GM21423 (cell line): ENCODE results near the gene NKAIN4.

Experiments
- ATAC-seq: cut with Tn5 transposase; IDR thresholded peaks from one replicate; pipeline ENCODE4 v1.9.1; 2021; ENCODE audit warnings: mild to moderate bottlenecking, moderate library complexity; ENCODE audit not compliant: unreplicated experiment

The NKAIN4 gene

DNA sequence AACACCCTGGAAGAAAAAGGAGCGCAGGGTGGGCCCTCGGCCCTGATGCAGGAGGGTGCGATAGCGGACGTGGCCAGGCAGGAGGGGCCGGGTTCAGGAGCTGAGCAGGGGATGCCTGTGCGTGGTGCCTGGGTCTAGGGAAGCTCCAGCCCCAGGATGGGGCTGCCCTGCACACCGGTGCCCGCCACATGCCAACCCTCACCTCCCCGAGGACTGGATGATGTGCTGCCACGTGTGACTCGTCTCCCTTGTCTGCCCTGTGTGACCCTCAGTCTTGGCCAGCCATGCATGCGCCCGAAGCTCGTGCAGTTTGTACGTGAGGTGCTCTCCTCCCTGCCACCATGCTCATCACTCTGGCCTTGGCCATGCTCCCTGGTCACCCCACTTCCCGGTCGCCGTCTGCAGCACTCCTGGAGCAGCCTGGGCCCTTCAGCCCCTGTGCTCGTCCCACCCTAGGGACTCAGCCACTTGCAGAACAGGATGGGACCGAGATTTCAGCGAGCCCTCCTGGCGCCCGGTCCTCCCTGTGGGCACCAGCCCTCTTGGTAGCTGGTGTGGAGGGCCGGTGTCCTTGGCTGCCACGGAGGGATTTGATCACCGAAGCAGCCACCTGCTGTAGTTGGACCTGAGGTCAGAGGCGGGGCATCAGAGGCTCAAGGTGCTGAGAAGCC is 34.5 kb upstream of the NKAIN4 start:
- ATAC-seq: no peak

DNA sequence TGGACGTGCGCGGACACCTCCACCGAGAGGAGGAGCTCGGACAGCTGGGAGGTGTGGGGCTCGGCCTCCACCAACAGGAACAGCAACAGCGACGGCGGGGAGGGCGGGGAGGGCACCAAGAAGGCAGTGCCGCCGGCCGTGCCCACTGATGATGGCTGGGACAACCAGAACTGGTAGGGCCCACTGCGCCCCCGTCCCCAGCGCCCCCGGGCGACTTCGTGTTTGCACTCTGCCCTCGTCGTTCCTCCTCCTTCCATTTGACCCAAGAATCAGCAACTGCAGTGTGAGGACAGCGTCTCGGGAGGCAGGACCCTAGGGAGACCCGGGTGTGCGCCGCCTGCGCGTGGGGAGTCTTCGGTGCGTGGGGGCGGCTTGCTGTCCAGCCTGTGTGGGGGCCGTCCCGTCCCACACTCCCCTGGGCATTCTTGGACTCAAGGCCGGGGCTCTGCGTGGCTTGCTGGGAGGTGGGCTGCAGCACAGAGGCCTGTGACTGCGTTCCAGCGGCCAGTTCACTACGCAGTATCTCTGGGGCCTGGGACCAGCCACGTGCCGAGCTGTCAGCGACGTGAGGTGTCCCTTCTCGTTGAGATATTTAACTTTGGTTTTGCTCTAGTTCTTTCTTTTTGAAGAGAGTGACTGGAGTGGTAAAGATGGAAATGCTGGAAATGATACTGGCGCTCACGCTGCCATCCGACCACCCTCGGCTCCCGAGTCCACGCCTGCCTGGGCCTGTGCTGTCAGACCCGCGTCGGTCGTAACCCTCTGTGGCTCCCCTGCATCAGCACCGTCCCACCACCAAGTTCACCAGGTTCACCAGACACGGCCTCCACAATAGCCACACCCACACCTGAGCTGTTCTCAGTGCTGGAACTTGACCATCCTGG is 33.7 kb upstream of the NKAIN4 start:
- ATAC-seq: no peak

DNA sequence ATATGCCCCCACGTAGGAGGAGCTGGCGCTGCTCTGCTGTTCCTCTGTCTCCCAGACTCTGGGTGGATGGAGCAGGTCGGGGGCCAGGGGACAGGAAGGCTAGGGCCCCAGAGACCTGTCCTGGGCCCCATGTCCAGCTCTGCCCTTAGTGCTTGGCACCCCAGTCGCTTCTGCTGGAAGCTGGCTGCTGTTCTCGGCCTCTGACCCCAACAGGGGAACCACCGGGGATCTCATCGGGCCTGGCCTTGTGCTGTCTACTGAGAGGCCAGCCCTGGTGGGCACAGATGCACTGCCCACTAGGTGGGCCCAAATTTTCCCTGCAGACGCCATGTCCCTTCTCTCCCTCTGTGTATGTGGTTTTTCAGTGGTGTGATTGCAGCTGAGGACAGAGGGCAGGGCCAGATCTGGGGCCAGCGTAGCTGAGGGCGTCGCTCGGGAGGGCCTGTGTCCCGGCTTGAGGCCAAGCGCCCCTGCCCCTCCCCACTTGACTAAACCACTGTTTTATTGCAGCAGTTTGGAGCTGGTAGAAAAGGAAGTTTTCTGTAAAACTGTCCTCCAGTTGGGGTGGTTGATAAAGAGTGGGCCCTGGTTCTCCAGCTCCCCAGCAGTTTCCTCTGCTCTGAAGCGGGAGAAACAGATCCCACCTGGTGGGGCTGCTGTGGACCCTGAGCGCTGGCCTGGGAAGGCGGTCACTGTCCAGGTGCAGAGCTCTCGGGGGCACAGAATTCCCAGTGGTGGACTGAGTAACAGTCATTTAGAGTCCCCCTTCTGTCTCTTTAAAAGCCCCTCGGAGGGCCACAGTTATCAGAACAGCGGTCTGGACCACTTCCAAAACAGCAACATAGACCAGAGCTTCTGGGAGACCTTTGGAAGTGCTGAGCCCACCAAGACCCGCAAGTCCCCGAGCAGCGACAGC is 32.8 kb upstream of the NKAIN4 start:
- no peak for ATAC-seq

DNA sequence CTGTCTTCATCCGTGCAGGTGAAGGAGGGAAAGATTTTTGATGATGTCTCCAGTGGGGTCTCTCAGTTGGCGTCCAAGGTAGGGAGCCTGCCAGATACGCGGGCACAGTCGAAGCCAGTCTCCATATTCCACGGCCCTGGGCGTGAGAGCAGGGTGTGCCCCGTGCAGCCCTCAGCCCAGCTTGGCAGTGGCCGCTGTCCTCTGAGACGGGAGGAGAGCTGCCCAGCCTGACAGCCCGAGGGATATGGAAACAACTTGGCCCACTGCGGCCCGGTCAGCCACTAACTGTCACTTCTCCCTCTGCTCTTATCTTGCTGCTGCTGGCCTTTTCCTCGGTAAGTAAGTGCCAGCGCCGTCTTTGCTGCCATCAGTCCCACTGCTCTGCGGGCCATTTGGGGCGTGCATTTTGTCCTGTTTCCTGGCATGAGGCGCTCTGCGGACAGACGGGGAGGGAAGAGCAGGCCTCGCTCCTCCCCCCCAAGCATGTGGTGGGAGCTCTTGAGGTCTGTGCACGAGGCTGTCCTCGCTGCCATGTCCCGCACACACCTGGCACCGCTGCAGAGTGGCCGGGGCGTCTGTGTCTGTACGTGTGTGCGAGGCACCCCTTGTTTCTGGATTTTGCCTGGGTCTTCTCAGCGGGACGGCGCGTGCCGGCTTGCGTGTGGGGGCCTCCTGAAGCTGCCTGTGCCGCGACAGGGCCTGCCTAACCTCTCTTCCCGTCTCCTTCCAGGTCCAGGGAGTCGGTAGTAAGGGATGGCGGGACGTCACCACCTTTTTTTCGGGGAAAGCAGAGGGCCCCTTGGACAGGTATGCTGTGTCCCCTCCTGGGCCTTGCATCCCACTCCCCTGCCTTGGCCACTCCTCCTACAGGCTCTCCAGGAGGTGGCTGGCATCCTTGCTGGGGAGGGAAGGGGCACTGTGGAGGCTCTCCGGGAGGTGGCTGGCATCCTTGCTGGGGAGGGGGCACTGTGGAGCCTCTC is 31.7 kb upstream of the NKAIN4 start:
- ATAC-seq: no peak

DNA sequence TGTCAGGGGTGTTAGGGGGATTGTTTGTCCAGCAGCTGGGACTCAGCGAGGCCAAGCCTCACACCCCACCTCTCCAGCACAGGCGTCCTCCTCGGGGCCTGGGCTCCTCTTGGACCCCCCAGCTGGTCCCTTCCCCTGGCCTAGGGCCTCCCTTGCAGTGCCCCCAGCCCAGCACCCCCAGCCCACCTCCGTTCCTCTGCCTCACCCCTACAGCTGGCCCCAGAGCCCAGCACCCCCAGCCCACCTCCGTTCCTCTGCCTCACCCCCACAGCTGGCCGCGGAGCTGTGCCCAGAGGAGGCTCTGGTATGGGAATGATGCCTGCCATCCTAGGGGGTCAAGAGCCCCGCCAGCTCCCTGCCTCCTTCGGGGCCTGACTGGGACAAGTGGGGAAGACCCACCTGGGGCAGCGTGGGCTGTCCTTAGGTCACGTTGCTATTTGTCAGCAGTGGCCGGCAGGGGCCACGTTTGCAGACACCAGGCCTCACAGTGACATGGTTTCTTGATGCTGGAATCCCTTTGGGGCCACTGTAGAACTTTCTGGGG is 30.8 kb upstream of the NKAIN4 start:
- no peak for ATAC-seq

DNA sequence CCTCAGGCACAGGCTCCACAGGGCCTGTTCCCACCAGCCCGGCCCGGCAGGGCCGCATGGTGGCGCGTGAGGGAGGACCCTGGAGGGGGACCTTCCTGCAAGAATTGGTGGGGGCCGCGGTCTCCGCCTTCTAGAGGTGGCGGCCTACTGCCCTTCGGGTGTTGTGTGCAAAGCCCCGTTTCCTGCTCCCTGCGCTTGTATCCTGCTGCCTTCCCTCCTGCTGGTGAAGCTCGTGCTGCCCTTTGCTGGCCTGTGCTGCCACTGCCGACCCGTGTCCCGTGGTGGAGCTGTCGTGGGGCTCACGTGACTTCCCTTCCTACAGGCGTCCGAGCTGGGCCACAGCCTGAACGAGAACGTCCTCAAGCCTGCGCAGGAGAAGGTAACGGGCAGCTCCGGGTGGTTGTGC is 30.3 kb upstream of the NKAIN4 start:
- no peak for ATAC-seq

DNA sequence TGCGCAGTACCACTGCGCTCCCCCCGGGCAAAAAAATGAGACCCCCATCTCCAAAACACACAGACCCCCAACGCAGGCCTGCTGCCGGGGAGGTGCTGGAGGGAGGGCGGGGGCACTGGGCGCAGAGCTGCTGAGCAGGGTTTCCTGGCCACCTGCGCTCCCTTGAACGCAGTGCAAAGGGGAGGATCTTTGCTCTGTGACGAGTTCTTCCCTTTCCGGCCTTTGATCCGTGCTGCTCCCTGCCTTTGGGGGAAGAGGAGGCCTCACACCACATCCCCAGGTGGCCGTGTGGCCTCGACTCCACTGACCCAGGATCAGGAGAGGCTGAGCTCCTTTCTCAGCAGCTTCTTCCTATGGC is 29.8 kb upstream of the NKAIN4 start:
- no peak for ATAC-seq

DNA sequence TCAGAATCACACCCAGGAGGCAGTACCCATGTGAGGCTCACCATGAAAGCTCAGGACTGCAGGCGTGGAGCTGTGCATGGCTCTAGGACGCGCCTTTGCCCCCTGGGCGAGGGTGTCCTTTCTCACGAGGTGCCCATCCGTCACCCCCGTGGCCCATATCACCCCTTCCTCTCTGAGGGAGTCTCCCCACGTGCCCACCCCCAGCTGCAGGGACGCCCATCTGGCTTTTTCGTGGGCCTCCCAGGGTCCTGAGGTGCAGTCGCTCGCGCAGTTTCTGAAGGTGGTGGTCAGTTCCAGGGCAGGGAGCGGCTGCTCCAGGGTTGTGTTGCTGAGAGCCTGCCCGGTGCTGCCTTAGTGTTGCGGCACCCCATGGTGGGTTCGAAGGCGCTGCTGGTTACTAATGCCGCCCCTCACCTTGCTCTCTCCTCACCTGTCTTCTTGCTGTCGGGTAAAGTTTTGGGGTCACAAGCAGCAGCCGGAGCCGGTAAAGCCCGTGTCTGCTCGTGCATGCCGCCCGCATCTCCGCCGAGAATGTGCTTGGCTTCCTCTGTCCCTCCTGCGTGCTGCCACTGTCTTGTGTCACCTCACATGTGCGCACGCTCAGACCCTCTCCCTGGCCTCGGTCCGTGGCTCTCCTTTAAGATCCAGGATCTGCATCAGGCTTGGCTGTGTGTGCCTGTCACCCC is 29.3 kb upstream of the NKAIN4 start:
- no peak for ATAC-seq

DNA sequence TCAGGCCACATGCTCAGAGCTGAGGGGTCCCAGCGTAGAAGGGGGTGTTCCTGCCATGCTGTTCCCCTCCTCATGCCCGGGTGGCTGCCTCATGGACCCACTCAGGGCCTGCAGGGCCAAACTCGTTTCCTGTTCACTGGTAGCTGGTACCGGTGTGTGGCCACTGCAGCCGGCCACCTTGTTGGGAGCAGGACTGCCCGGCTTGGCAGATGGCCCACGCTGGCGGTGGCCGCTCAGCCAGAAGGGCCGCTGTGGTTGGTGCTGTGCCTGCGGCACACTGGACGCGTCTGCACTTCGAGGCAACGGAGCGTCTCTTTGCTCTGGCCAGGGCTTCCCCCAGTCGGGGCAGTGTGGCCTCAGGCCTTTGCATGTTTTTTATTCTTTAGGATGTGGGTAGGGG is 28.7 kb upstream of the NKAIN4 start:
- no peak for ATAC-seq

DNA sequence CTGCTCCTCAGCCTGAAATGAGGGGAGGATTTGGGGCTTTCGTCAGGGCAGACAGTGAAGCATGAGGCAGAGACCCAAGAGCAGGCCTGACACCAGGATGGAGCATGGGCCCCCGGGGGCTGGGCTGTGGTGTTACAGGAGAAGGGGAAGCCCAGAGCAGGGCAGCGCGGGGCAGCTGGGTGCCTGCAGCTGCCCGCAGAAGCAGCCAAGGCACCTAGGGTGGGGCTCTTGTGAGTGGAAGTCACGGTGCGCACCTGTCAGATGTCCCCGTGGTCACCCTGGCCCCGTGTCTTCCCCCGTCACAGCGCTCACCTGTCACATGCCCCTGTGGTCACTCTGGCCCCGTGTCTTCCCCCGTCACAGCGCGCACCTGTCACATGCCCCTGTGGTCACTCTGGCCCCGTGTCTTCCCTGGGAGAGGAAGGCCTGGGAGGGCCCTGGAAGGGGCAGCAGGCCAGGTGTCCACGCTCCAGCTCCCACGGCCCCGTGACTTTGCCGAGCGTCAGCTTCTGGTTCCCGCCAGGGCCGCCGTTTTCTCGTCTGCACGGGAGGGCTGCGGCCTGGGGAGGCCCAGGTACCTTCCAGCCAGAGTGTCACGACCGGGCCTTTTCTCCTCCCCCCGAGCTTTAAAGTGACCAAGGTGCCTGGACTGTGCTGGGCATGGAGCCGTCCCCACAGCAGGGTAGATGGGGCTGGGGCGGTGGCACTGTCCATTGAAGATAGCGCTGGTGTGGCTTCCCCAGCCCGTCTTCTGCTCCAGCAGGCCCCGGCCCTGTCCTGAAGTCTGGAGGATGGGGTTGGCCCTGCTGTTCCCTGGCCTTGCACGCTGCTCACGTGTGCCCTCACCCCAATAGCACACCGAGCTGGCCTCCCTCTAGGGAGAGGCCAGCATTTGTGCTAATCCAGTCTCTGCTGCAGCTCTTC is 27.7 kb upstream of the NKAIN4 start:
- ATAC-seq: no peak

DNA sequence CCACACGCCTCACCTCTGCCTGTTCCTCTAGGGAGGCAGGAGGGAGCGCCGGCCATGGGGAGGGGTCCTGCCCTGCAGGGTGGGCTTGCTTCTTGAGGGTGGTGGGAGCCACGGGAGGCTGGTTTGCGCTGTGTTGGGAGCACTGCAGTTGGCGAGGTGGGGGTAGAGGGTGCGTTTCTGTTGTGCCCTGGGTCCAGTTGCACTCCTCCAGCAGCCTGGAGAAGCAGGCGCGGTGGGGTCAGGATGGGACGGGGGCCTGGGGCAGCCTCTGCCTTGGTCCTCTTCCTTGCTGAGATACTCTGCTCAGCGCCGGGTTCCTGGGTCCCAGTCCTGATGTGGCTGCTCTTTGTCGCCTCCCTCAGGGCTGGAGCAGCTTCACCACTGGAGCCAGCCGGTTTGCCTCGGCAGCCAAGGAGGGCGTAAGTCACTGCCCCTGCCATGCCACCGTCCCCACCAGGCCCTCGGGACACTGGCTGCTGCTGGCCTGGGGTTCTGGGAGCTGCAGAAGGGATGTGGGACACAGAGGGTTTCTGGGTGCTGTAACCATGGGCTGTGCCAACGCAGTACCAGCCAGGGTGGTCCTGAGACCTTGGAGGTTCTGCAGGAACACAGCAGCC is 26.8 kb upstream of the NKAIN4 start:
- no peak for ATAC-seq

DNA sequence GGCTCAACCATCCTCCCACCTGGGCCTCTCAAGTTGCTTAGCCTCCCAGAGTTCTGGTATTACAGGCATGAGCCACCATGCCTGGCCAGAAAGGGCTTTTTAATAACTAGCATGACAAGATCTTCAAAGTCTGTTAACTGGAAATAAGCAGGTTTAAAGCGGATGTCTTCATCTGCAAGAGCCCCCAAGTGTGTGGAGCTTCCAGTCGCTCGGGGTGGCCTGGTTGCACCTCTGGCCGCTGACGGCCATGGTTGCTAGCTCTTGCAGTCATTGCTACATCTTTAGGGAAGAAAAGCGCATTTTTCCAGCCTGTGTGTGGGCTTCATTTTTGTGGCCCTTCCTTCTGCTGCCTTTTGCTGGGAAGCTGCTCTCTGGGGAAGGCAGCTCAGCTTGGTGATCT is 26.1 kb upstream of the NKAIN4 start:
- no peak for ATAC-seq

DNA sequence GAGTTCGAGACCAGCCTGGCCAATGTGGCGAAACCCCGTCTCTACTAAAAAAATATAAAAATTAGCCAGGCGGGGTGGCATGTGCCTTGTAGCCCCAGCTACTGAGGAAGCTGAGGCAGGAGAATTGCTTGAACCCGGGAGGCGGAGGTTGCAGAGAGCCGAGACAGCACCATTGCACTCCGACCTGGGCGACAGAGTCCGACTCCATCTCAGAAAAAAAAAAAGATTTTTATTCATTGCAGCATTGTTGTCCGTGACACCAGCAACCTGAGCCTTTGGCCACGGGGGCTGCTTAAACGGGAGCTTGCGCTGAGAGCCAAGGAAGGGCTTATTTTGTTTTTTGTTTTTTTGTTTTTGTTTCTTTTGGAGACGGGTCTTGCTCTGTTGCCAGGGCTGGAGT is 25.7 kb upstream of the NKAIN4 start:
- no peak for ATAC-seq

DNA sequence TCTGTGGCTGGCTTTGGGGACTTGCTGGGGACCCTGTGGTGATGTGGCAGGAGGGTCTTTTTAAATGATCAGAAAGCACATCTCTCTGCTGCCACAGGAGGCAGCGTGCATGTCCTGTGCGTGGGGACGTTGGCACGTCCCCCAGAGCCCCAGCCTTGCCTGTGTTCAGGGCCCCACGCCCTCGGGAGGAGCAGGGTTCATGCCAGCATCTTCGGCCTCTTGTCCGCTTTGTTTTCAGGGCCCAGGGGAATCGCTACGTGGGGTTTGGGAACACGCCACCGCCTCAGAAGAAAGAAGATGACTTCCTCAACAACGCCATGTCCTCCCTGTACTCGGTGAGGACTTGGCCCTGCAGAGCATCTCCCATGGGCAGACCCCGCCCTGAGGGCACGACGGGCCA is 24.4 kb upstream of the NKAIN4 start:
- no peak for ATAC-seq

DNA sequence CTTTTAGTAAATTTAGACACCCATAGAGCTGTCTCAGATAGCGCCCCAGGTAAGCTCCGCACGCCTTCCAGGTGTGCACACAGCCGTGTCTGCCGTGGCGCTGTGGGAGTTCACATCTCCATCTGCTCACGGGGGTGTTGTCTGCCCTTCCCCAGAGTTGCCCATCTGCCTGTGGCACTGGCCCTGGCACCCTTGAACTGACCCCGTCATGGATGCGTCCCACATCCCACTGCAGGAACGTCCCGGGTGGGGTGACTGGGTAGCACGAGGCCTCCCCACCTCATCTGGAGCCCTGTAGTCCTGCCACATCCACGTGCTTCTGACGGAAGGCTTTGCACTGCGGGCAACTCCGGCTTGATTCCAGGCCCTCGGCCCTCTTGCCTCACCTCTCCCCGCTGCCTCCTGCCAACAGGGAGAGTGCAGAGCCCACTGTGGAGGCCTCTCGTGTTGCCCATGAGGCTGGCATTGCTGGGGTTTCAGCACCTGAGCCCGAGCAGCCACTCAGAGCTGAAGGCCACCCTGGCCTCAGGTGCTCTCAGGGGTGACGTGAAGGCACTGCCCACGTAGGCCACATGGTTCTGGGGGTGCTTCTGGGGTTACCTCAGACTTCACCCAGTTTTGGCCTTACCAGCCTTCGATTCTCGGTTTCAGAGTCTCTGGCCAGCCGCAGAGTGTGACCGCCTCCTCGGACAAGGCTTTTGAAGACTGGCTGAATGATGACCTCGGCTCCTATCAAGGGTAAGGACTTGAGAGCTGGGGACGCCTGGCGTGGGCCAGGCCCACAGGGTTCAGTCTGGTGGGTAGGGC is 23.4 kb upstream of the NKAIN4 start:
- ATAC-seq: no peak

DNA sequence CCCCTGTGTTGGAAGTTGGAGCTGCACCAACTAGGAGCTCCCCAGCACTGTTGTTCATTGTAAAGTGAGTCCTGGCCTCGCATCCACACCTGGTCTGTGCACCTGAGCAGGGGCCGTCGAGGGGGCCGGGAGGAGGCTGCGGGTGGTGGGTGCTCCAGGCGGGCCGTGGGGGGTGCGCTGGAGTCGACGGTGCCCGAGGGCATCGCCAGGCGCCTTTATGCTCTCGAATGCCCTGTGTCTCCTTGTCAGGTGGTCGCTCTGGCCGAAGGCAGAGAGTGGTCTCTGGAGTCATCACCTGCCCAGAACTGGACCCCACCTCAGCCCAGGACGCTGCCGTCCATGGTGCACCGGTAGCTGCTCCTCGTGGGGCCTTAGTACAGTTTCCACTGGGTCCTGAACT is 22.7 kb upstream of the NKAIN4 start:
- no peak for ATAC-seq

DNA sequence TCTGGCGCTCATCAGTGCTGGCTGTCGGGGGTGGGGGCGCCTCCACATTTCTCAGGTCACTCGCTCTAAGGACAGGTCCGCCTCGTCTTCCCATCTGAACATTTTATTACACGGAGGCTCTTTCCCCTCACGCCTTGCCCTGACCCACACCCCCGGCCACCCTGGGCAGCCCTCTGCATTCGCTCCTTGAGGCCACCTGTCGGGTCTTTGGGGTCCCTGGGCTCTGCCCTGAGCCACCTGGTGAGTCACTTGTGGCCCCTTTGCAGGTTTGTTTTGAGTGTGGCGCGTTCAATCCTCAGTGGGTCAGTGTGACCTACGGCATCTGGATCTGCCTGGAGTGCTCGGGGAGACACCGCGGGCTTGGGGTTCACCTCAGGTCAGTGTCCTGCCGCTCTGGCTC is 21.6 kb upstream of the NKAIN4 start:
- no peak for ATAC-seq
